ENCODE measurements around the gene SLC25A36. TPM values are rescaled to one million over a fixed set of nuclear protein-coding genes. Genes with fewer than 3 reads are reported as not detected.
A peak's percentile ranks its signal among the peaks of the same experiment; 100 is the strongest.

Gene SLC25A36
- total and polyA plus RNA-seq, 2 experiments from 2014 or later = 38.4 to 118 TPM

DNA sequence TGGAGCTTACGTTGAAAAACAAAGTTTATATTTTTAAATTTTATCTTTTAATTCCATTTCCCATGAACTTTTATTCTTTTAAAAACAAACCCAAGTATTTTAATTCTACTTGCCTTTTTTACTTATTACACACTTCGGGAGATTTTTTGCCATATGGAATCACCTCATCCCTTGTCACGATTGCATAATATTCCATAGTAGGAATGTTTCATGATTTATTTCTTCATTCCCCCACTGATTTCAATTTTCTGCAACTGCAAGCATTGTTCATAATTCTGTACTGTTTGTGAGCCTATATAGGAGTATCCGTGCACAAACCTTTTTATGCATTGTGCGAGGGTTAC is 574 bp upstream of the SLC25A36 start:
- Histone ChIP-seq H3K27me3 (no peaks in the 10 kb centered on the region), H3K79me2 (peaks cover 35% of the 10 kb centered on the region), H3K4me3 (peak overlapping the region; percentile 20), H3K36me3 (replicated peaks; ENCODE audit: insufficient read depth, low read depth) (no peaks in the 10 kb centered on the region), H4K20me1 (ENCODE audit: insufficient read depth, poor library complexity, severe bottlenecking) (peaks cover 23% of the 10 kb centered on the region), H3K9me2 (replicated peaks; ENCODE audit: insufficient read depth) (no peaks in the 10 kb centered on the region), H3K4me1 (ENCODE audit: insufficient read depth) (peaks cover 8% of the 10 kb centered on the region), H2AFZ (peak overlapping the region; percentile 15), H3K27ac (peak overlapping the region; percentile 100), H3K9me3 (ENCODE audit: low read depth) (no peaks in the 10 kb centered on the region), H3K4me2 (peak overlapping the region; percentile 67)
- no peak for DNase-seq (ENCODE audit: low spot score)
- no peak for TF ChIP-seq EZH2phosphoT487 (IDR thresholded peaks at IDR 0.05; ENCODE audit: low read depth, severe bottlenecking, unreplicated experiment)
- no peak for TF ChIP-seq CTCF (IDR thresholded peaks at IDR 0.05; ENCODE audit: poor library complexity)
- TF ChIP-seq EZH2 (IDR thresholded peaks at IDR 0.05; ENCODE audit: borderline replicate concordance) = no peak
- WGBS (ENCODE audit: low lambda C conversion rate, missing lambda C conversion rate) = 50% methylated on average over 5 of the region's 5 CpGs

DNA sequence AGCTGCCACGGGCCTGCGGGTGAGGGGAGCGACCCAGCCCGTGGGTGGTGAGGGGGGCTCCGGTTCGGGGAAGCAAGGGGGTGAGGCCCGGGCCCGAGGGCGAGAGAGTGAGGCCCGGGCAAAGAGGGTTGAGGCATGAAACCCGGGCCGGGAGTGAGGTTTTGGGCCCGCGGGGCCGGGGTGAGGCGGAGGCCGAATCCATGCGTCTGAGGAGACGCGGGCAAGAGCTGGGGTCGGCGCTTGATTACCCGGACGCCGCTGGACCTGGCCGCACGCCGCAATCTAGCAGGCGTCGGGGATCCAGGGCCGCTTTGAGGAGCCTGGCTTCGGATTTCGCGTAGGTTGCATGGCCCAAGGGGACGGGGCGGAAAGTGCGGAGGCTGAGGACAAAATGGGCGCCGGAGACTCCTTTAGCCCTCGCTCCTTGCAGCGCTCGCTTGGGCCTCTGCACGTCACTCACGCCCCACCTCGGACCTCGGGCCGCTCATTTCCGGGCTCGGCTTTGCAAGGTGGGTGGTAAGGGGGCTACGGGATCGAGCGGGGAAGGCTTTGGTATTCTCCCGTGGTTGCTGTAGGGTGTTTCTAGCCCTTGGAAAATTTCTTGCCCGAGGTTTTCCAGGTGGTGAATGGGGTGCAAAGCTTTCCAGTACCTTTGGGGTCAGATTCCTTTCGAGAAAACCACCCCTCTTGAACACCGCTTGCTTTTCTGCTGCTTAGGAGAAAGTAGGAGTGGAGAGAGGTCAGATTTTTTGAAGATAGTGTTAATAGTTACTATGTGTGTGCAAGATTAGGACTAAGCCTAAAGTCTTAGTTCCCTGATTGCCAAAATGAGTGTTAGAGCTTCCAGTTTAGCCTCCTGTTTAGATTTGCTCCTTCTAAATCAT is 827 bp downstream of the SLC25A36 start:
- 2% methylated on average over 45 of the region's 56 CpGs for WGBS (ENCODE audit: low lambda C conversion rate, missing lambda C conversion rate)
- no peaks in the 10 kb centered on the region for H3K9me3 ChIP-seq (ENCODE audit: low read depth)
- no peaks in the 10 kb centered on the region for H3K27me3 ChIP-seq
- no peaks in the 10 kb centered on the region for H3K9me2 ChIP-seq (replicated peaks; ENCODE audit: insufficient read depth)
- H4K20me1 ChIP-seq (ENCODE audit: insufficient read depth, poor library complexity, severe bottlenecking) = peaks cover 37% of the 10 kb centered on the region
- peak overlapping the region; percentile 81 for H3K4me2 ChIP-seq
- peak overlapping the region; percentile 93 for H3K4me3 ChIP-seq
- peak overlapping the region; percentile 58 for H2AFZ ChIP-seq
- peaks cover 8% of the 10 kb centered on the region for H3K4me1 ChIP-seq (ENCODE audit: insufficient read depth)
- H3K27ac ChIP-seq = peak overlapping the region; percentile 100
- peaks cover 49% of the 10 kb centered on the region for H3K79me2 ChIP-seq
- peak; percentile 82 for DNase-seq (ENCODE audit: low spot score)
- TF ChIP-seq EZH2phosphoT487 (IDR thresholded peaks at IDR 0.05; ENCODE audit: low read depth, severe bottlenecking, unreplicated experiment) (peak; percentile 36), CTCF (IDR thresholded peaks at IDR 0.05; ENCODE audit: poor library complexity) (no peak)
- no peaks in the 10 kb centered on the region for H3K36me3 ChIP-seq (replicated peaks; ENCODE audit: insufficient read depth, low read depth)

DNA sequence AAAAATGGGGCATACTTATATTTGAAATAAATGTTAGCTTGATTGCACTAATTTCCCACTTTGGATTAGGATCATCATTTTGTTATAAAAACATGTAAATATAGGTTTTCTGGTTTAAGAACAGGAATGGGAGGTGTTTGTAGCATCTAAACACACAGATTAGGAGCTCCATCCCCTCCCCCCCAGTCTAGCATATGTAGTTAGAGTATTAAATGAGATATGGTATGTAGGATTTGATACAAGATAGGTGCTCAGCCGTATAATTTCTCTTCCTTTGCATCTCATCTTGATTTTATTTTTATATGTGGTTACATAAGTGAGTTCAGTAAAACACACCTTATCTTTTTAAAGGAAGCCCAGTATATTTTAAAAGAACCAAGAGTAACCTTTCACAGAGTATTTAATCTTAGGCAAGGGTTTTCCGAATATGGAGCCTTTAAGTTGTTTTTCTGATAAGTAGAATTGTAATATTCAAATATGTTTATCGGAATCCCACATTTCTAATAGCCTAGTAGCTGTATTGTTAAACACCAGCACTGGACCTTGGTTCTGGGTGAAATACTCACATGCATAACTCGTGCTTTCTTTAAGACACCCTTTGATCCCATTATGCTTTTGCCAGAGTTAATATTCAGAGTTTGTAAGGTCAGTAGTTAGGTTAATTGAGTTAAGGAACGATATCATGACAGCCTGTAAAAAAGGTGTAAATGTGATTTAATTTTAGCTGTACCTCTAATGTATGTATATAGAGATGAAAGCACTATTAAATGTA is 2.3 kb downstream of the SLC25A36 start:
- peaks cover 64% of the 10 kb centered on the region for H3K79me2 ChIP-seq
- no peaks in the 10 kb centered on the region for H3K27me3 ChIP-seq
- peak overlapping the region; percentile 100 for H3K27ac ChIP-seq
- no peak overlapping the region for H2AFZ ChIP-seq
- H3K9me2 ChIP-seq (replicated peaks; ENCODE audit: insufficient read depth) = no peaks in the 10 kb centered on the region
- H3K4me2 ChIP-seq = peak overlapping the region; percentile 81
- no peak for TF ChIP-seq EZH2phosphoT487 (IDR thresholded peaks at IDR 0.05; ENCODE audit: low read depth, severe bottlenecking, unreplicated experiment)
- TF ChIP-seq EZH2 (IDR thresholded peaks at IDR 0.05; ENCODE audit: borderline replicate concordance) = no peak
- no peak for TF ChIP-seq CTCF (IDR thresholded peaks at IDR 0.05; ENCODE audit: poor library complexity)
- peaks cover 8% of the 10 kb centered on the region for H3K4me1 ChIP-seq (ENCODE audit: insufficient read depth)
- peak overlapping the region; percentile 93 for H3K4me3 ChIP-seq
- DNase-seq (ENCODE audit: low spot score) = no peak
- H3K36me3 ChIP-seq (replicated peaks; ENCODE audit: insufficient read depth, low read depth) = no peaks in the 10 kb centered on the region
- no peaks in the 10 kb centered on the region for H3K9me3 ChIP-seq (ENCODE audit: low read depth)
- WGBS (ENCODE audit: low lambda C conversion rate, missing lambda C conversion rate) = 62% methylated on average over 5 of the region's 5 CpGs
- H4K20me1 ChIP-seq (ENCODE audit: insufficient read depth, poor library complexity, severe bottlenecking) = peaks cover 52% of the 10 kb centered on the region
